ENCODE results near the gene FZR1. TPM values are rescaled to one million over a fixed set of nuclear protein-coding genes. Genes with fewer than 3 reads are reported as not detected.

FZR1 gene
- total and polyA plus RNA-seq, 2 experiments from 2014 or later, result 16.1 to 39.2 TPM

DNA sequence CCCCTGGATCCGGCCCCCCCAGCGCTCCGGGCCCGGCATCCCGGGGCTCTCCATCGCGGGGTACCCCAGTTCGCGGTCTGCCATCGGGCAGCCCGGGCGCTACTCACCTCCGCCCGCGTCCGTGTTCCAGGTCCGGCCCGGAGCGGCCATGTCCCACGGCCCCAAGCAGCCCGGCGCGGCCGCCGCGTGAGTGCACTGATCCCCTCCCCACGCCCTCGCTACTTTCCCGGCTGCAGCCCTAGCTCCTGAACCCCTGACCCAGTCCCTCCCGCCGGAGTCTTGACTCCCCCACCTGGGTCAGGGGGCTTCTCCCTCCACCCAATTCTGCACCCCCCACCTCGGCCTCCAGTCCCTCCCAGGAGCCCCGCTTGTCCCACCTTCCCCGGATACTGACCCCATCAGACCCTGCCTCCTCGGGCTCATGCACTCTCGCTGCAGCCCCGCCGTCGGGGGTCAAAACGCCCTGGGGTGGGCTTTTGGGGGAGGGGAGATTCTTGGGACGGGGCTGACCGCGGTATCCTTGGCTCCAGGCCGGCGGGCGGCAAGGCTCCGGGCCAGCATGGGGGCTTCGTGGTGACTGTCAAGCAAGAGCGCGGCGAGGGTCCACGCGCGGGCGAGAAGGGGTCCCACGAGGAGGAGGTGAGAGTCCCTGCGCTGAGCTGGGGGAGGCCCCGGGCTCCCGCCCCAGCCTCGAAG, 67.2 kb downstream of the FZR1 start (continued):
- TF ChIP-seq, protein P1, sequence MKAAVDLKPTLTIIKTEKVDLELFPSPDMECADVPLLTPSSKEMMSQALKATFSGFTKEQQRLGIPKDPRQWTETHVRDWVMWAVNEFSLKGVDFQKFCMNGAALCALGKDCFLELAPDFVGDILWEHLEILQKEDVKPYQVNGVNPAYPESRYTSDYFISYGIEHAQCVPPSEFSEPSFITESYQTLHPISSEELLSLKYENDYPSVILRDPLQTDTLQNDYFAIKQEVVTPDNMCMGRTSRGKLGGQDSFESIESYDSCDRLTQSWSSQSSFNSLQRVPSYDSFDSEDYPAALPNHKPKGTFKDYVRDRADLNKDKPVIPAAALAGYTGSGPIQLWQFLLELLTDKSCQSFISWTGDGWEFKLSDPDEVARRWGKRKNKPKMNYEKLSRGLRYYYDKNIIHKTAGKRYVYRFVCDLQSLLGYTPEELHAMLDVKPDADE (IDR thresholded peaks at IDR 0.05), result no peak
- TF ChIP-seq EZH2 (IDR thresholded peaks at IDR 0.05; ENCODE audit: low read depth, unreplicated experiment) (no peak), ZNF331 (CRISPR knock-in tag; IDR thresholded peaks at IDR 0.05; ENCODE audit: low read depth) (no peak), CREB1 (CRISPR knock-in tag; IDR thresholded peaks at IDR 0.05; ENCODE audit: low read depth) (no peak)

DNA sequence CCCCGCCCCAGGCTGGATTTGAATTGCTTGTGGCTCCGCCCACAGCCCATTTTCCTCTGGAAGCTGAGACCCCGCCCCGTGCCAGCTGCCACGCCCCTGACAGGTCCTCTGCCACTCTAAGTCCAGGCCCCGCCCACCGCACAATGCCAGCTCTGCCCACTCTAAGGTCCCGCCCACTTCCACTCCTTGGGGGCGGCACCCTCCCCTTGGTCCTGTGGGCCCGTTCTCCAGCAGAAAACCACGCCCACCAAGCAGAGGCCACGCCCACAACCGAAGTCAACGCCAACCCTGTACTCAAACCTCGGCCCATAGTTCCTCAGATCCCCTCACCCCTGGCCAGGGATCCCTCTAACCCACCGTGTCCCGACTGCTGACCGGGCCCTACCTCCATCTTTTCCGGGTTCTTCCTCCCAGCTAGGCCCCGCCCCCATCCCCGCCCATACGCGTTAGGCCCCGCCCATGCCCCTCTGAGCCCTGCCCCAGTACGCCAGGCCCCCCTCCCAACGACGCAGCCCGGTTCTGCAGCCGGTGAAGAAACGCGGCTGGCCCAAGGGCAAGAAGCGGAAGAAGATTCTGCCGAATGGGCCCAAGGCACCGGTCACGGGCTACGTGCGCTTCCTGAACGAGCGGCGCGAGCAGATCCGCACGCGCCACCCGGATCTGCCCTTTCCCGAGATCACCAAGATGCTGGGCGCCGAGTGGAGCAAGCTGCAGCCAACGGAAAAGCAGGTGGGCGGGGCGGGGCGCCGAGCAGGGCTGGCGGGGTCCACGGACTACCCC, 67.9 kb downstream of the FZR1 start:
- no peaks in the 10 kb centered on the region for H3K9me3 Mint-ChIP-seq
- H3K9me2 ChIP-seq (ENCODE audit: insufficient read depth), result no peaks in the 10 kb centered on the region
- DNase-seq (ENCODE audit: low spot score), result peak; percentile 100
- ATAC-seq, result peak; percentile 5
- no peak overlapping the region; the same call in 1 of the 2 replicates for H3K27ac ChIP-seq (ENCODE audit: low read depth)
- no peak overlapping the region for H2AFZ ChIP-seq
- H3K4me1 Mint-ChIP-seq, result peaks cover 16% of the 10 kb centered on the region
- H3K27me3 Mint-ChIP-seq (ENCODE audit: insufficient read depth, low read depth, poor library complexity), result peaks cover 33% of the 10 kb centered on the region
- H3K36me3 Mint-ChIP-seq (ENCODE audit: low read depth), result peaks cover 12% of the 10 kb centered on the region
- no peaks in the 10 kb centered on the region for H3K79me2 ChIP-seq (replicated peaks; ENCODE audit: insufficient read depth)
- H3K4me1 ChIP-seq (ENCODE audit: insufficient read depth), result peaks cover 19% of the 10 kb centered on the region
- H3K4me3 ChIP-seq, result peak overlapping the region; percentile 92
- peaks cover 11% of the 10 kb centered on the region for H3F3A ChIP-seq (replicated peaks; ENCODE audit: low read depth)
- no peaks in the 10 kb centered on the region for H3K36me3 ChIP-seq (ENCODE audit: insufficient read depth)
- no peaks in the 10 kb centered on the region for H3K27me3 ChIP-seq (ENCODE audit: insufficient read depth)
- H4K20me1 ChIP-seq (replicated peaks; ENCODE audit: insufficient read depth), result peaks cover 6% of the 10 kb centered on the region
- peak overlapping the region; percentile 77 for H3K4me3 Mint-ChIP-seq
- H3K27ac Mint-ChIP-seq, result peak overlapping the region; percentile 88
- H3K4me2 ChIP-seq, result peak overlapping the region; percentile 91
- 0 out of 2 replicates have a peak, but pooled peaks have one; percentile 35 for TF ChIP-seq POLR2AphosphoS5 (IDR thresholded peaks at IDR 0.05; ENCODE audit: low read depth)
- no peak for TF ChIP-seq STAT1 (IDR thresholded peaks at IDR 0.05; ENCODE audit: unreplicated experiment)
- TF ChIP-seq, protein P2, sequence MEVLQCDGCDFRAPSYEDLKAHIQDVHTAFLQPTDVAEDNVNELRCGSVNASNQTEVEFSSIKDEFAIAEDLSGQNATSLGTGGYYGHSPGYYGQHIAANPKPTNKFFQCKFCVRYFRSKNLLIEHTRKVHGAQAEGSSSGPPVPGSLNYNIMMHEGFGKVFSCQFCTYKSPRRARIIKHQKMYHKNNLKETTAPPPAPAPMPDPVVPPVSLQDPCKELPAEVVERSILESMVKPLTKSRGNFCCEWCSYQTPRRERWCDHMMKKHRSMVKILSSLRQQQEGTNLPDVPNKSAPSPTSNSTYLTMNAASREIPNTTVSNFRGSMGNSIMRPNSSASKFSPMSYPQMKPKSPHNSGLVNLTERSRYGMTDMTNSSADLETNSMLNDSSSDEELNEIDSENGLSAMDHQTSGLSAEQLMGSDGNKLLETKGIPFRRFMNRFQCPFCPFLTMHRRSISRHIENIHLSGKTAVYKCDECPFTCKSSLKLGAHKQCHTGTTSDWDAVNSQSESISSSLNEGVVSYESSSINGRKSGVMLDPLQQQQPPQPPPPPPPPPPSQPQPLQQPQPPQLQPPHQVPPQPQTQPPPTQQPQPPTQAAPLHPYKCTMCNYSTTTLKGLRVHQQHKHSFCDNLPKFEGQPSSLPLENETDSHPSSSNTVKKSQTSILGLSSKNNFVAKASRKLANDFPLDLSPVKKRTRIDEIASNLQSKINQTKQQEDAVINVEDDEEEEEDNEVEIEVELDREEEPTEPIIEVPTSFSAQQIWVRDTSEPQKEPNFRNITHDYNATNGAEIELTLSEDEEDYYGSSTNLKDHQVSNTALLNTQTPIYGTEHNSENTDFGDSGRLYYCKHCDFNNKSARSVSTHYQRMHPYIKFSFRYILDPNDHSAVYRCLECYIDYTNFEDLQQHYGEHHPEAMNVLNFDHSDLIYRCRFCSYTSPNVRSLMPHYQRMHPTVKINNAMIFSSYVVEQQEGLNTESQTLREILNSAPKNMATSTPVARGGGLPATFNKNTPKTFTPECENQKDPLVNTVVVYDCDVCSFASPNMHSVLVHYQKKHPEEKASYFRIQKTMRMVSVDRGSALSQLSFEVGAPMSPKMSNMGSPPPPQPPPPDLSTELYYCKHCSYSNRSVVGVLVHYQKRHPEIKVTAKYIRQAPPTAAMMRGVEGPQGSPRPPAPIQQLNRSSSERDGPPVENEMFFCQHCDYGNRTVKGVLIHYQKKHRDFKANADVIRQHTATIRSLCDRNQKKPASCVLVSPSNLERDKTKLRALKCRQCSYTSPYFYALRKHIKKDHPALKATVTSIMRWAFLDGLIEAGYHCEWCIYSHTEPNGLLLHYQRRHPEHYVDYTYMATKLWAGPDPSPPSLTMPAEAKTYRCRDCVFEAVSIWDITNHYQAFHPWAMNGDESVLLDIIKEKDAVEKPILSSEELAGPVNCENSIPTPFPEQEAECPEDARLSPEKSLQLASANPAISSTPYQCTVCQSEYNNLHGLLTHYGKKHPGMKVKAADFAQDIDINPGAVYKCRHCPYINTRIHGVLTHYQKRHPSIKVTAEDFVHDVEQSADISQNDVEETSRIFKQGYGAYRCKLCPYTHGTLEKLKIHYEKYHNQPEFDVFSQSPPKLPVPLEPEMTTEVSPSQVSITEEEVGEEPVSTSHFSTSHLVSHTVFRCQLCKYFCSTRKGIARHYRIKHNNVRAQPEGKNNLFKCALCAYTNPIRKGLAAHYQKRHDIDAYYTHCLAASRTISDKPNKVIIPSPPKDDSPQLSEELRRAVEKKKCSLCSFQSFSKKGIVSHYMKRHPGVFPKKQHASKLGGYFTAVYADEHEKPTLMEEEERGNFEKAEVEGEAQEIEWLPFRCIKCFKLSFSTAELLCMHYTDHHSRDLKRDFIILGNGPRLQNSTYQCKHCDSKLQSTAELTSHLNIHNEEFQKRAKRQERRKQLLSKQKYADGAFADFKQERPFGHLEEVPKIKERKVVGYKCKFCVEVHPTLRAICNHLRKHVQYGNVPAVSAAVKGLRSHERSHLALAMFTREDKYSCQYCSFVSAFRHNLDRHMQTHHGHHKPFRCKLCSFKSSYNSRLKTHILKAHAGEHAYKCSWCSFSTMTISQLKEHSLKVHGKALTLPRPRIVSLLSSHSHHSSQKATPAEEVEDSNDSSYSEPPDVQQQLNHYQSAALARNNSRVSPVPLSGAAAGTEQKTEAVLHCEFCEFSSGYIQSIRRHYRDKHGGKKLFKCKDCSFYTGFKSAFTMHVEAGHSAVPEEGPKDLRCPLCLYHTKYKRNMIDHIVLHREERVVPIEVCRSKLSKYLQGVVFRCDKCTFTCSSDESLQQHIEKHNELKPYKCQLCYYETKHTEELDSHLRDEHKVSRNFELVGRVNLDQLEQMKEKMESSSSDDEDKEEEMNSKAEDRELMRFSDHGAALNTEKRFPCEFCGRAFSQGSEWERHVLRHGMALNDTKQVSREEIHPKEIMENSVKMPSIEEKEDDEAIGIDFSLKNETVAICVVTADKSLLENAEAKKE (CRISPR knock-in tag; IDR thresholded peaks at IDR 0.05), result no peak
